Breast epithelium (tissue), 4 donors: Measurements from ENCODE around the gene TTC27. TPM values are rescaled to one million over a fixed set of nuclear protein-coding genes. Genes with fewer than 3 reads are reported as not detected.

Experiments
- DNase-seq, 2 donors: peaks; one replicate each; pipeline ENCODE4 v3.0.0-alpha.2; 2019; ENCODE audit warnings: low spot score in 2 of 2
- H3K27ac ChIP-seq, 2 donors: fragments of 200-600 bp; sonication (generic) in 1 of 2; one replicate each; pipeline ENCODE4 v1.5.1; 2016 to 2019; ENCODE audit warnings: mild to moderate bottlenecking in 1 of 2
- H3K27me3 ChIP-seq, 2 donors: fragments of 200-600 bp; sonication (generic) in 1 of 2; one replicate each; pipeline versions ENCODE4 v1.5.1 to v1.6.0; 2017 to 2019; ENCODE audit warnings: control low read depth in 1 of 2, mild to moderate bottlenecking in 1 of 2
- H3K36me3 ChIP-seq: fragments of 200-600 bp; one replicate; pipeline ENCODE4 v1.5.1; 2019
- H3K4me1 ChIP-seq, 2 donors: fragments of 200-600 bp; sonication (generic); one replicate each; pipeline ENCODE4 v1.5.1; 2016 to 2019; ENCODE audit warnings: control low read depth in 1 of 2
- H3K4me3 ChIP-seq, 3 donors: fragments of 200-600 bp; sonication (generic); 1 replicate in 2 of 3; 2 replicates in 1 of 3; pipeline ENCODE4 v1.5.1; 2016 to 2019; ENCODE audit warnings: mild to moderate bottlenecking in 3 of 3, moderate library complexity in 2 of 3
- H3K9me3 ChIP-seq, 2 donors: fragments of 200-600 bp; sonication (generic) in 1 of 2; one replicate each; pipeline ENCODE4 v1.5.1; 2016 to 2019; ENCODE audit warnings: control low read depth in 1 of 2
- POLR2A ChIP-seq: fragments of 450-650 bp; IDR thresholded peaks from one replicate; pipeline ENCODE4 v1.6.1; 2016; ENCODE audit warnings: antibody characterized with exemption, mild to moderate bottlenecking, moderate library complexity
- POLR2AphosphoS5 ChIP-seq, 3 donors: sonication (generic); formaldehyde crosslinking; IDR thresholded peaks; one replicate each; pipeline ENCODE4 v1.6.1; 2017; ENCODE audit warnings: antibody characterized with exemption in 3 of 3
- intact Hi-C: fragments of 100-400 bp; cut with DNase I; formaldehyde crosslinking; loops from one replicate; pipeline ENCODE4 v1.15.1; 2023; ENCODE audit warnings: low total_unique reads
- total RNA-seq, 3 donors: library from RNA; depleted of rRNA; stranded (reverse); fragments of >200 nt; gene quantifications; one replicate each; pipeline ENCODE4 v1.1.0, GENCODE V29; 2016
- TF ChIP-seq, protein P1 (sequence below), 3 donors: fragments of 450-650 bp; IDR thresholded peaks; one replicate each; pipeline ENCODE4 v1.5.1; 2016 to 2017; ENCODE audit warnings: antibody characterized with exemption in 3 of 3, mild to moderate bottlenecking in 3 of 3, moderate library complexity in 3 of 3

TTC27 gene
- total RNA-seq, 3 donors from 2014 or later: 16.5 to 29.6 (median 19.0) TPM

DNA sequence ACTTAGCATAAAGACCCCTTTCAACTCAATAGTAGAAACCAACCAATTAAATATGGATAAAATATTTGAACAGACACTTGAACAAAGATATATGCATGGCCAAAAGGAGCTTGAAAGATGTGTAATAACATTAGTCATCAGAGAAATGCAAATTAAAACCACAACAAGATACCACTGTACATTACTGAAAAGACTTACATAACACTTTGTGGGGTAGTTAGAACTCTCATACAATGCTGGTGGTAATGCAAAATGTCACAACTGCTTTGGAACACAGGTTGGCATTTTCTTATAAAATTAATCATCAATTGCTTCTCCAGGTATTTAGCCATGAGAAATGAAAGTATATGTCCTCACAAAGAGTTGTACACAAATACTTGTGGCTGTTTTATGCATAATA lies 60.7 kb downstream of the TTC27 start:
- H3K36me3 ChIP-seq: no peaks in the 10 kb centered on the region

DNA sequence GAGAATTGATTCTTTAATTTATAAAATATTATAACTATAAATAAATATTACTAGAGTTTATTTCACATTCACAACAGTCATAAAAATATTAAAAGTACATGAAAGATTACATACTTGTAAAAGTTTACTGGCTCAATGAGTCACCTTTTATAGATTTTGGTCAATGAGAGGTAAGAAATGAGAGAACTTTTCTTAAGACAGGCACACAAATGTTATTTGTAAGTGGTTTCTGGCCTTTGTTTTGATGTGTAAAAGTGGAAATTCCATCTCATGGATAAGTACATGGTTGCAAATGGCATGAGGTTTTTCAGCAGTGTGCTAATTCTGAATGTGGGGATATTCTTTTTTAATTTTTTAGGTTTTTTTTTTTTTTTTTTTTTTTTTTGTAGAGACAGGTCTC lies 63.8 kb downstream of the TTC27 start:
- Histone ChIP-seq H3K9me3 (no peaks in the 10 kb centered on the region), H3K4me3 (no peak overlapping the region), H3K4me1 (no peaks in the 10 kb centered on the region), H3K27me3 (no peaks in the 10 kb centered on the region), H3K36me3 (no peaks in the 10 kb centered on the region), H3K27ac (no peak overlapping the region)
- no peak for DNase-seq
- TF ChIP-seq POLR2AphosphoS5 (IDR thresholded peaks at IDR 0.05): no peak
- TF ChIP-seq, protein P1, sequence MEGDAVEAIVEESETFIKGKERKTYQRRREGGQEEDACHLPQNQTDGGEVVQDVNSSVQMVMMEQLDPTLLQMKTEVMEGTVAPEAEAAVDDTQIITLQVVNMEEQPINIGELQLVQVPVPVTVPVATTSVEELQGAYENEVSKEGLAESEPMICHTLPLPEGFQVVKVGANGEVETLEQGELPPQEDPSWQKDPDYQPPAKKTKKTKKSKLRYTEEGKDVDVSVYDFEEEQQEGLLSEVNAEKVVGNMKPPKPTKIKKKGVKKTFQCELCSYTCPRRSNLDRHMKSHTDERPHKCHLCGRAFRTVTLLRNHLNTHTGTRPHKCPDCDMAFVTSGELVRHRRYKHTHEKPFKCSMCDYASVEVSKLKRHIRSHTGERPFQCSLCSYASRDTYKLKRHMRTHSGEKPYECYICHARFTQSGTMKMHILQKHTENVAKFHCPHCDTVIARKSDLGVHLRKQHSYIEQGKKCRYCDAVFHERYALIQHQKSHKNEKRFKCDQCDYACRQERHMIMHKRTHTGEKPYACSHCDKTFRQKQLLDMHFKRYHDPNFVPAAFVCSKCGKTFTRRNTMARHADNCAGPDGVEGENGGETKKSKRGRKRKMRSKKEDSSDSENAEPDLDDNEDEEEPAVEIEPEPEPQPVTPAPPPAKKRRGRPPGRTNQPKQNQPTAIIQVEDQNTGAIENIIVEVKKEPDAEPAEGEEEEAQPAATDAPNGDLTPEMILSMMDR (IDR thresholded peaks at IDR 0.05): no peak
- no peak for TF ChIP-seq POLR2A
- intact Hi-C loops: no loop called here

More for the DNA sequence above, 60.7 kb downstream of the TTC27 start:
- Histone ChIP-seq H3K27me3 (no peaks in the 10 kb centered on the region), H3K4me3 (no peak overlapping the region), H3K27ac (no peak overlapping the region), H3K9me3 (no peaks in the 10 kb centered on the region), H3K4me1 (no peaks in the 10 kb centered on the region)
- TF ChIP-seq POLR2A (no peak), POLR2AphosphoS5 (IDR thresholded peaks at IDR 0.05) (no peak)
- TF ChIP-seq, protein P1 (IDR thresholded peaks at IDR 0.05): no peak
- intact Hi-C loops: no loop called here
- no peak for DNase-seq

DNA sequence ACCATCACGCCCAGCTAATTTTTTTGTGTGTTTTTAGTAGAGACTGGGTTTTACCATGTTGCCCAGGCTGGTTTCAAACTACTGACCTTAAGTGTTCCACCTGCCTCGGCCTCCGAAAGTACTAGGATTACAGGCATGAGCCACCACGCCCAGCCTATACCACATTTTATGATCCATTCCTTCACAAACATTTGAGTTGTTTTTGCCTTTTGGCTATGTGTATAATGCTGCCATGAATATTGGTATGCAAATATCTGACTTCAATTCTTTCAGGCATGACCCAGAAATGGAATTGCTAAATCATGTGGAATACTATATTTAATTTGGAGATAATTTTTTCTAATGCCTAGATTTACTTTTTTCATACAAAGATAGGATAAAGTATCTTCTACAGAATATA lies 68.6 kb downstream of the TTC27 start:
- no peak for TF ChIP-seq POLR2A
- TF ChIP-seq, protein P1 (IDR thresholded peaks at IDR 0.05): no peak
- H3K27me3 ChIP-seq: no peaks in the 10 kb centered on the region
- intact Hi-C loops: no loop called here
- H3K27ac ChIP-seq: no peak overlapping the region
- H3K9me3 ChIP-seq: no peaks in the 10 kb centered on the region
- H3K4me3 ChIP-seq: no peak overlapping the region
- H3K4me1 ChIP-seq: no peaks in the 10 kb centered on the region
- no peak for DNase-seq
- H3K36me3 ChIP-seq: no peaks in the 10 kb centered on the region

DNA sequence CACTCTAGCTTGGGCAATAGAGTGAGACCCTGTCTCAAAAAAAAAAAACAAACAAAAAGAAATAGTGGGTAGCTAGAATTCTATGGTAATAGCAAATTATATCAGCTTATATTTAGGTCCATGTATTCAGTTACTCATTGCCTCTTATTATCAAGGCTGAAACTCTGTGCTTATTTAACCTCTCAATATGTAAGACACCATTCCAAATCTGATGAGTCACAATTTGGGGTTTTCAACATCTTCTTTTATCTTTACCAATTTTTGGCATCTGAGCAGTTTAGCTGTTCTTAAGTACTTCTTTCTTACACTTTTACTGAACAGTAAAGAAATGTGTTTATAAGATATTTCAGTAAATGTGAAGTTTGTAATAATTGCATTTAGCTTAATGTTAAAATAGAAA lies 69.3 kb downstream of the TTC27 start:
- intact Hi-C loops: no loop called here
- H3K27ac ChIP-seq: no peak overlapping the region

DNA sequence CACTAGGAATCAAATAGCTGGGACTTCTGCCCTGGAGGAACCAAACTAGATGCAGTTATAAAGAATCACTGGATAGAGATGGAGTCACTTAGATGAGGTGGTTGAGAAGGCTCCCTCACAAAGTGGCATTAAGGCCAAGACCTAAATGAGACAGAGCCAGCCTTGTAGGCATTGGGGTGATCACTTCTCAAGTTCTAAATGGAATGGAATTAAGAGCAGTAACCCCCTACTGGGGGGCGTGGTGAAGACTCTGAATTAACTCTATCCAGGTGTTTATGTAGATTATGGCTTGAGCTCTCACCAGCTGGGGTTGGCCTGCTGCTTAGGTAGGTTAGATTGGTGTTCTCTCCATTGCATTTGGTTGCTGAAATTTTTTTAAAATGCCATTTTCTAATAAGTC lies 71.3 kb downstream of the TTC27 start:
- no peak overlapping the region for H3K27ac ChIP-seq
- TF ChIP-seq POLR2AphosphoS5 (IDR thresholded peaks at IDR 0.05) (no peak), POLR2A (no peak)
- TF ChIP-seq, protein P1 (IDR thresholded peaks at IDR 0.05): no peak
- intact Hi-C loops: no loop called here
- no peak for DNase-seq
- peaks cover 3% of the 10 kb centered on the region for H3K36me3 ChIP-seq
- H3K9me3 ChIP-seq: no peaks in the 10 kb centered on the region
- no peak overlapping the region for H3K4me3 ChIP-seq
- no peaks in the 10 kb centered on the region for H3K4me1 ChIP-seq
- H3K27me3 ChIP-seq: no peaks in the 10 kb centered on the region

More for the DNA sequence above, 69.3 kb downstream of the TTC27 start:
- Histone ChIP-seq H3K4me1 (no peaks in the 10 kb centered on the region), H3K36me3 (no peaks in the 10 kb centered on the region), H3K9me3 (no peaks in the 10 kb centered on the region), H3K27me3 (no peaks in the 10 kb centered on the region), H3K4me3 (no peak overlapping the region)
- TF ChIP-seq POLR2AphosphoS5 (IDR thresholded peaks at IDR 0.05) (no peak), POLR2A (no peak)
- TF ChIP-seq, protein P1 (IDR thresholded peaks at IDR 0.05): no peak
- DNase-seq: no peak
